ENCODE measurements around the gene MON1B. TPM values are rescaled to one million over a fixed set of nuclear protein-coding genes. Genes with fewer than 3 reads are reported as not detected.

Gene MON1B
- total and polyA plus RNA-seq, 2 of the 13 experiments (the other 11 are each of a cell fraction or from before 2014, with no cell fraction given), result 13.4 to 15.6 TPM

DNA sequence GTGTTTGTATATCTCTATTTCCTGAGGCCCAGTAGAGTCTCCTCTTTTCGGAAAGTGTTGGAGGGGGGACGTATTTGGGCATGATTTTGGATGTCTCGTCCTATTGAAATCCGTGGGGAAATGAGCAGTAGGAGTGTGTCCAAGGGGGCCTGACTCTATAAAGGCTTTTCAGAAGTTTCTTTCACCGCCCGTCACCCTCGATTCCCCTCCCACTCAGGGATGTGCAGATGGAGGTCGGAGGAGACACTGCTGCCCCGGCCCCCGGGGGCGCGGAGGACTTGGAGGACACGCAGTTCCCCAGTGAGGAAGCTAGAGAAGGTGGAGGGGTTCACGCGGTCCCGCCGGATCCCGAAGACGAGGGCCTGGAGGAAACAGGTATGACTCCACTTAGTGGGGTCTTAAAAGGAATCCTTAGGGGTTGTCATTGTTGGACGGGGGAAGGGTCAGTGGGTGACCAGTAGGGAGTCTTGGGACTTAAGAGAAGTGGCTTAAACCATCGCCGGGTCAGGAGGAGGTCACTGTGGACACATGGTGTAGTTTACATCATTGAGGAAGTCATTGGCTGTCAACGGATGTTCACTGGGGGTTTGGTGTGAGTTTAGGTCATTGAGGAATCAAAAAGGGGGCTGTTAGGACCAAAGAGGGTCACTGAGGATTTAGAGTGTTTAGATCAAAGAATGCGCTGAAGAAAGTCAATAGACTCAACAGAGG lies 424 bp downstream of the MON1B start (continued):
- TF ChIP-seq, protein P1, sequence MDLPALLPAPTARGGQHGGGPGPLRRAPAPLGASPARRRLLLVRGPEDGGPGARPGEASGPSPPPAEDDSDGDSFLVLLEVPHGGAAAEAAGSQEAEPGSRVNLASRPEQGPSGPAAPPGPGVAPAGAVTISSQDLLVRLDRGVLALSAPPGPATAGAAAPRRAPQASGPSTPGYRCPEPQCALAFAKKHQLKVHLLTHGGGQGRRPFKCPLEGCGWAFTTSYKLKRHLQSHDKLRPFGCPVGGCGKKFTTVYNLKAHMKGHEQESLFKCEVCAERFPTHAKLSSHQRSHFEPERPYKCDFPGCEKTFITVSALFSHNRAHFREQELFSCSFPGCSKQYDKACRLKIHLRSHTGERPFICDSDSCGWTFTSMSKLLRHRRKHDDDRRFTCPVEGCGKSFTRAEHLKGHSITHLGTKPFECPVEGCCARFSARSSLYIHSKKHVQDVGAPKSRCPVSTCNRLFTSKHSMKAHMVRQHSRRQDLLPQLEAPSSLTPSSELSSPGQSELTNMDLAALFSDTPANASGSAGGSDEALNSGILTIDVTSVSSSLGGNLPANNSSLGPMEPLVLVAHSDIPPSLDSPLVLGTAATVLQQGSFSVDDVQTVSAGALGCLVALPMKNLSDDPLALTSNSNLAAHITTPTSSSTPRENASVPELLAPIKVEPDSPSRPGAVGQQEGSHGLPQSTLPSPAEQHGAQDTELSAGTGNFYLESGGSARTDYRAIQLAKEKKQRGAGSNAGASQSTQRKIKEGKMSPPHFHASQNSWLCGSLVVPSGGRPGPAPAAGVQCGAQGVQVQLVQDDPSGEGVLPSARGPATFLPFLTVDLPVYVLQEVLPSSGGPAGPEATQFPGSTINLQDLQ (CRISPR knock-in tag; IDR thresholded peaks at IDR 0.05), result no peak
- no peak for TF ChIP-seq TCF12 (IDR thresholded peaks at IDR 0.05)
- TF ChIP-seq TCF12 (CRISPR knock-in tag; IDR thresholded peaks at IDR 0.05), result no peak
- TF ChIP-seq, protein P2, sequence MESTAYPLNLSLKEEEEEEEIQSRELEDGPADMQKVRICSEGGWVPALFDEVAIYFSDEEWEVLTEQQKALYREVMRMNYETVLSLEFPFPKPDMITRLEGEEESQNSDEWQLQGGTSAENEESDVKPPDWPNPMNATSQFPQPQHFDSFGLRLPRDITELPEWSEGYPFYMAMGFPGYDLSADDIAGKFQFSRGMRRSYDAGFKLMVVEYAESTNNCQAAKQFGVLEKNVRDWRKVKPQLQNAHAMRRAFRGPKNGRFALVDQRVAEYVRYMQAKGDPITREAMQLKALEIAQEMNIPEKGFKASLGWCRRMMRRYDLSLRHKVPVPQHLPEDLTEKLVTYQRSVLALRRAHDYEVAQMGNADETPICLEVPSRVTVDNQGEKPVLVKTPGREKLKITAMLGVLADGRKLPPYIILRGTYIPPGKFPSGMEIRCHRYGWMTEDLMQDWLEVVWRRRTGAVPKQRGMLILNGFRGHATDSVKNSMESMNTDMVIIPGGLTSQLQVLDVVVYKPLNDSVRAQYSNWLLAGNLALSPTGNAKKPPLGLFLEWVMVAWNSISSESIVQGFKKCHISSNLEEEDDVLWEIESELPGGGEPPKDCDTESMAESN (CRISPR knock-in tag; conservative IDR thresholded peaks at IDR 0.05), result 0 out of 2 replicates have a peak, but pooled peaks have one; percentile 10
- no peak for TF ChIP-seq ZNF484 (CRISPR knock-in tag; IDR thresholded peaks at IDR 0.05; ENCODE audit: borderline replicate concordance, low read depth)
- TF ChIP-seq ZNF547 (CRISPR knock-in tag; IDR thresholded peaks at IDR 0.05), result no peak
- TF ChIP-seq, protein P3, sequence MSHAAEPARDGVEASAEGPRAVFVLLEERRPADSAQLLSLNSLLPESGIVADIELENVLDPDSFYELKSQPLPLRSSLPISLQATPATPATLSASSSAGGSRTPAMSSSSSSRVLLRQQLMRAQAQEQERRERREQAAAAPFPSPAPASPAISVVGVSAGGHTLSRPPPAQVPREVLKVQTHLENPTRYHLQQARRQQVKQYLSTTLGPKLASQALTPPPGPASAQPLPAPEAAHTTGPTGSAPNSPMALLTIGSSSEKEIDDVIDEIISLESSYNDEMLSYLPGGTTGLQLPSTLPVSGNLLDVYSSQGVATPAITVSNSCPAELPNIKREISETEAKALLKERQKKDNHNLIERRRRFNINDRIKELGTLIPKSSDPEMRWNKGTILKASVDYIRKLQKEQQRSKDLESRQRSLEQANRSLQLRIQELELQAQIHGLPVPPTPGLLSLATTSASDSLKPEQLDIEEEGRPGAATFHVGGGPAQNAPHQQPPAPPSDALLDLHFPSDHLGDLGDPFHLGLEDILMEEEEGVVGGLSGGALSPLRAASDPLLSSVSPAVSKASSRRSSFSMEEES (CRISPR knock-in tag; IDR thresholded peaks at IDR 0.05), result no peak
- TF ChIP-seq, protein P4, sequence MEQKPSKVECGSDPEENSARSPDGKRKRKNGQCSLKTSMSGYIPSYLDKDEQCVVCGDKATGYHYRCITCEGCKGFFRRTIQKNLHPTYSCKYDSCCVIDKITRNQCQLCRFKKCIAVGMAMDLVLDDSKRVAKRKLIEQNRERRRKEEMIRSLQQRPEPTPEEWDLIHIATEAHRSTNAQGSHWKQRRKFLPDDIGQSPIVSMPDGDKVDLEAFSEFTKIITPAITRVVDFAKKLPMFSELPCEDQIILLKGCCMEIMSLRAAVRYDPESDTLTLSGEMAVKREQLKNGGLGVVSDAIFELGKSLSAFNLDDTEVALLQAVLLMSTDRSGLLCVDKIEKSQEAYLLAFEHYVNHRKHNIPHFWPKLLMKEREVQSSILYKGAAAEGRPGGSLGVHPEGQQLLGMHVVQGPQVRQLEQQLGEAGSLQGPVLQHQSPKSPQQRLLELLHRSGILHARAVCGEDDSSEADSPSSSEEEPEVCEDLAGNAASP (CRISPR knock-in tag; IDR thresholded peaks at IDR 0.05; ENCODE audit: borderline replicate concordance), result no peak
- TF ChIP-seq NONO (IDR thresholded peaks at IDR 0.05), result no peak
- no peak for TF ChIP-seq NONO (CRISPR knock-in tag; conservative IDR thresholded peaks at IDR 0.05)
- TF ChIP-seq ZNF354B (CRISPR knock-in tag; IDR thresholded peaks at IDR 0.05), result no peak
- TF ChIP-seq ZNF572 (CRISPR knock-in tag; IDR thresholded peaks at IDR 0.05), result no peak
- TF ChIP-seq ZNF674 (CRISPR knock-in tag; IDR thresholded peaks at IDR 0.05; ENCODE audit: low read depth), result no peak
- TF ChIP-seq, protein P5, sequence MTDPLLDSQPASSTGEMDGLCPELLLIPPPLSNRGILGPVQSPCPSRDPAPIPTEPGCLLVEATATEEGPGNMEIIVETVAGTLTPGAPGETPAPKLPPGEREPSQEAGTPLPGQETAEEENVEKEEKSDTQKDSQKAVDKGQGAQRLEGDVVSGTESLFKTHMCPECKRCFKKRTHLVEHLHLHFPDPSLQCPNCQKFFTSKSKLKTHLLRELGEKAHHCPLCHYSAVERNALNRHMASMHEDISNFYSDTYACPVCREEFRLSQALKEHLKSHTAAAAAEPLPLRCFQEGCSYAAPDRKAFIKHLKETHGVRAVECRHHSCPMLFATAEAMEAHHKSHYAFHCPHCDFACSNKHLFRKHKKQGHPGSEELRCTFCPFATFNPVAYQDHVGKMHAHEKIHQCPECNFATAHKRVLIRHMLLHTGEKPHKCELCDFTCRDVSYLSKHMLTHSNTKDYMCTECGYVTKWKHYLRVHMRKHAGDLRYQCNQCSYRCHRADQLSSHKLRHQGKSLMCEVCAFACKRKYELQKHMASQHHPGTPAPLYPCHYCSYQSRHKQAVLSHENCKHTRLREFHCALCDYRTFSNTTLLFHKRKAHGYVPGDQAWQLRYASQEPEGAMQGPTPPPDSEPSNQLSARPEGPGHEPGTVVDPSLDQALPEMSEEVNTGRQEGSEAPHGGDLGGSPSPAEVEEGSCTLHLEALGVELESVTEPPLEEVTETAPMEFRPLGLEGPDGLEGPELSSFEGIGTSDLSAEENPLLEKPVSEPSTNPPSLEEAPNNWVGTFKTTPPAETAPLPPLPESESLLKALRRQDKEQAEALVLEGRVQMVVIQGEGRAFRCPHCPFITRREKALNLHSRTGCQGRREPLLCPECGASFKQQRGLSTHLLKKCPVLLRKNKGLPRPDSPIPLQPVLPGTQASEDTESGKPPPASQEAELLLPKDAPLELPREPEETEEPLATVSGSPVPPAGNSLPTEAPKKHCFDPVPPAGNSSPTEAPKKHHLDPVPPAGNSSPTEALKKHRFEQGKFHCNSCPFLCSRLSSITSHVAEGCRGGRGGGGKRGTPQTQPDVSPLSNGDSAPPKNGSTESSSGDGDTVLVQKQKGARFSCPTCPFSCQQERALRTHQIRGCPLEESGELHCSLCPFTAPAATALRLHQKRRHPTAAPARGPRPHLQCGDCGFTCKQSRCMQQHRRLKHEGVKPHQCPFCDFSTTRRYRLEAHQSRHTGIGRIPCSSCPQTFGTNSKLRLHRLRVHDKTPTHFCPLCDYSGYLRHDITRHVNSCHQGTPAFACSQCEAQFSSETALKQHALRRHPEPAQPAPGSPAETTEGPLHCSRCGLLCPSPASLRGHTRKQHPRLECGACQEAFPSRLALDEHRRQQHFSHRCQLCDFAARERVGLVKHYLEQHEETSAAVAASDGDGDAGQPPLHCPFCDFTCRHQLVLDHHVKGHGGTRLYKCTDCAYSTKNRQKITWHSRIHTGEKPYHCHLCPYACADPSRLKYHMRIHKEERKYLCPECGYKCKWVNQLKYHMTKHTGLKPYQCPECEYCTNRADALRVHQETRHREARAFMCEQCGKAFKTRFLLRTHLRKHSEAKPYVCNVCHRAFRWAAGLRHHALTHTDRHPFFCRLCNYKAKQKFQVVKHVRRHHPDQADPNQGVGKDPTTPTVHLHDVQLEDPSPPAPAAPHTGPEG (CRISPR knock-in tag; IDR thresholded peaks at IDR 0.05), result no peak
- TF ChIP-seq FOXP1 (IDR thresholded peaks at IDR 0.05), result no peak
- TF ChIP-seq FOXP1 (CRISPR knock-in tag; IDR thresholded peaks at IDR 0.05), result no peak
- no peak for TF ChIP-seq SP140L (CRISPR knock-in tag; IDR thresholded peaks at IDR 0.05; ENCODE audit: borderline replicate concordance)
